HEK293T (cell line): Measurements from ENCODE around the gene DAPK1.

Experiments used
- ARNT ChIP-seq: fragments of 450-650 bp; IDR thresholded peaks from 2 replicates; pipeline ENCODE4 v1.6.1; 2017; ENCODE audit warnings: mild to moderate bottlenecking
- BHLHE40 ChIP-seq: fragments of 450-650 bp; IDR thresholded peaks from 2 replicates; pipeline ENCODE4 v1.6.1; 2016; ENCODE audit warnings: mild to moderate bottlenecking, moderate library complexity, borderline replicate concordance
- ELF4 ChIP-seq: fragments of 450-650 bp; IDR thresholded peaks from 2 replicates; pipeline ENCODE4 v1.6.1; 2017; ENCODE audit warnings: antibody characterized with exemption
- FOXA1 ChIP-seq: fragments of 450-650 bp; IDR thresholded peaks from 2 replicates; pipeline ENCODE4 v1.6.1; 2016; ENCODE audit warnings: mild to moderate bottlenecking
- FOXK2 ChIP-seq: fragments of 450-650 bp; IDR thresholded peaks from 2 replicates; pipeline ENCODE4 v1.6.1; 2016; ENCODE audit warnings: mild to moderate bottlenecking
- FOXM1 ChIP-seq: fragments of 450-650 bp; IDR thresholded peaks from 2 replicates; pipeline ENCODE4 v1.6.1; 2017; ENCODE audit warnings: mild to moderate bottlenecking, borderline replicate concordance
- L3MBTL2 ChIP-seq: fragments of 450-650 bp; conservative IDR thresholded peaks from 2 replicates; pipeline ENCODE4 v1.6.1; 2016; ENCODE audit warnings: mild to moderate bottlenecking
- LEF1 ChIP-seq: fragments of 450-650 bp; IDR thresholded peaks from 2 replicates; pipeline ENCODE4 v1.6.1; 2017; ENCODE audit warnings: mild to moderate bottlenecking, borderline replicate concordance
- NFRKB ChIP-seq: fragments of 450-650 bp; IDR thresholded peaks from 2 replicates; pipeline ENCODE4 v1.6.1; 2016; ENCODE audit warnings: mild to moderate bottlenecking, moderate library complexity
- PKNOX1 ChIP-seq: fragments of 450-650 bp; IDR thresholded peaks from 2 replicates; pipeline ENCODE4 v1.6.1; 2016
- SP1 ChIP-seq: fragments of 450-650 bp; IDR thresholded peaks from 2 replicates; pipeline ENCODE4 v1.6.1; 2017
- TARDBP ChIP-seq: fragments of 450-650 bp; IDR thresholded peaks from 2 replicates; pipeline ENCODE4 v1.6.1; 2016

- TF ChIP-seq SP1 (no peak), TARDBP (no peak), ARNT (no peak), ELF4 (no peak), BHLHE40 (no peak), LEF1 (no peak), FOXM1 (no peak), FOXA1 (no peak), FOXK2 (no peak), NFRKB (no peak), PKNOX1 (no peak), L3MBTL2 (no peak)
These were observed 87.6 kb downstream of the DAPK1 start for GRCh38 chr9:87585123-87585855.
